Activated CD4-positive, alpha-beta memory T cell treated with anti-CD3 and anti-CD28 coated beads for 36 hours (primary cell): ENCODE data around the gene DRC3. TPM values are rescaled to one million over a fixed set of nuclear protein-coding genes. Genes with fewer than 3 reads are reported as not detected.

Experiments
- CTCF ChIA-PET: fragments of 350-600 bp; sonication (Branson Sonifier 250); formaldehyde crosslinking; loops from one replicate; lab custom pipeline; 2021; ENCODE audit warnings: antibody characterized with exemption, inconsistent platforms; lab: Charles Lee
- POLR2A ChIA-PET: fragments of 350-600 bp; sonication (Branson Sonifier 250); formaldehyde crosslinking; loops from one replicate; lab custom pipeline; 2021; ENCODE audit warnings: antibody characterized with exemption; lab: Charles Lee
- DNase-seq: peaks from one replicate; pipeline ENCODE4 v3.0.0-alpha.2; 2020
- H3K27ac Mint-ChIP-seq: one replicate; pipeline ENCODE4 v1.8.0; 2021; ENCODE audit warnings: mixed read lengths
- H3K27me3 Mint-ChIP-seq: one replicate; pipeline ENCODE4 v1.8.0; 2021; ENCODE audit warnings: mixed read lengths
- H3K36me3 Mint-ChIP-seq: one replicate; pipeline ENCODE4 v1.8.0; 2021; ENCODE audit warnings: mixed read lengths
- H3K4me1 Mint-ChIP-seq: one replicate; pipeline ENCODE4 v1.8.0; 2021; ENCODE audit warnings: low read depth, mixed read lengths
- H3K4me3 Mint-ChIP-seq: one replicate; pipeline ENCODE4 v1.8.0; 2021; ENCODE audit warnings: mild to moderate bottlenecking, mixed read lengths
- H3K9me3 Mint-ChIP-seq: one replicate; pipeline ENCODE4 v1.8.0; 2021; ENCODE audit warnings: mixed read lengths
- intact Hi-C: fragments of 100-400 bp; cut with micrococcal nuclease; formaldehyde crosslinking; loops from one replicate; pipeline ENCODE4 v1.15.1; 2023
- total RNA-seq, 2 experiments: library from RNA; stranded (reverse); gene quantifications; one replicate each; pipeline ENCODE4 v1.2.3, GENCODE V29; 2021

The DRC3 gene
- total RNA-seq, 2 experiments from 2014 or later: 0.34 to 0.52 TPM

GRCh38 chr17:18044609-18045008 lies 71.9 kb downstream of the DRC3 start:
- Mint-ChIP-seq H3K4me1 (peaks cover 22% of the 10 kb centered on the region), H3K4me3 (no peak overlapping the region), H3K9me3 (no peaks in the 10 kb centered on the region), H3K27me3 (no peaks in the 10 kb centered on the region), H3K27ac (no peak overlapping the region), H3K36me3 (no peaks in the 10 kb centered on the region)
- intact Hi-C loops: no loop called here
- CTCF ChIA-PET: no interaction called here
- DNase-seq: no peak
- POLR2A ChIA-PET: no interaction called here

GRCh38 chr17:18045691-18046350 lies 73.2 kb downstream of the DRC3 start:
- CTCF ChIA-PET: no interaction called here
- Mint-ChIP-seq H3K36me3 (no peaks in the 10 kb centered on the region), H3K4me3 (no peak overlapping the region), H3K27me3 (no peaks in the 10 kb centered on the region), H3K4me1 (peaks cover 13% of the 10 kb centered on the region), H3K9me3 (no peaks in the 10 kb centered on the region), H3K27ac (no peak overlapping the region)
- no peak for DNase-seq
- POLR2A ChIA-PET: no interaction called here
- intact Hi-C loops: no loop called here

DNA sequence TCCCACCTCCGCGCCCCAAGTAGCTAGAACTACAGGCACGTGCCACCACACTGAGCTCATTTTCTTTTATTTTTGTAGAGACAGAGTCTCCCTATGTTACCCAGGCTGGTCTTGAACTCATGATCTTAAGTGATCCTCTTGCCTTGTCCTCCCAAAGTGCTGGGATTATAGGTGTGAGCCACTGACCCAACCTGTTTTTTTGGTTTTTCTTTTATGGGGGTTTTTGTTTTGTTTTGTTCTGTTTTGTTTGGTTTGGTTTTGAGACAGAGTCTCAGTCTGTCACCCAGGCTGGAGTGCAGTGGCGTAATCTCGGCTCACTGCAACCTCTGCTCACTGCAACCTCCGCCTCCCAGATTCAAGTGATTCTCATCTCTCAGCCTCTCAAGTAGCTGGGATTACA lies 82.9 kb downstream of the DRC3 start:
- Mint-ChIP-seq H3K27me3 (no peaks in the 10 kb centered on the region), H3K9me3 (no peaks in the 10 kb centered on the region), H3K36me3 (peaks cover 3% of the 10 kb centered on the region)

GRCh38 chr17:18056214-18056613 lies 83.6 kb downstream of the DRC3 start:
- no peaks in the 10 kb centered on the region for H3K27me3 Mint-ChIP-seq
- H3K27ac Mint-ChIP-seq: no peak overlapping the region
- intact Hi-C loops: no loop called here
- peaks cover 3% of the 10 kb centered on the region for H3K36me3 Mint-ChIP-seq
- no peaks in the 10 kb centered on the region for H3K9me3 Mint-ChIP-seq
- no peak for DNase-seq
- ChIA-PET POLR2A (no interaction called here), CTCF (no interaction called here)
- no peak overlapping the region for H3K4me3 Mint-ChIP-seq
- no peaks in the 10 kb centered on the region for H3K4me1 Mint-ChIP-seq

More for the DNA sequence above, 82.9 kb downstream of the DRC3 start:
- H3K4me3 Mint-ChIP-seq: no peak overlapping the region
- H3K27ac Mint-ChIP-seq: no peak overlapping the region
- no peaks in the 10 kb centered on the region for H3K4me1 Mint-ChIP-seq
- intact Hi-C loops: no loop called here
- CTCF ChIA-PET: no interaction called here
- POLR2A ChIA-PET: no interaction called here
- no peak for DNase-seq

DNA sequence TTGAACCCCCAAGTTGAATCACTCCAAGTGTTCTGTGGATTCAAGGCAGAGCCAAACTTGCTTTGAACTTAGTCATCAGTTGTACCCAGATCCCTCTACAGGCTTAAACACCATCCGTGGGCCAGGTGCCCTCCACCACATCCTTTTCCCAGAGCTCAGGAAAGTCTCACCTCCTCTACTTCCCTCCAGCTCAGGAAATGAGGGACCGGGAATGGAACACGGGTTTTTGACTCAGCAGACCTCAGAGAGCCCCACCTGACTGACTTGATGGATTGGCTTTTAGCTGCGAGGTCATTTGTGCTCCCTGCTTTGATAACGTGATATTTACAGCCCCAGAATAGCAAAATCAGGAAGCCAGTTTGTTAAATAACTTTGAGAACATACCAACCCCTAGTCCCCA lies 86.6 kb downstream of the DRC3 start:
- ChIA-PET CTCF (no interaction called here), POLR2A (no interaction called here)
- intact Hi-C loops: no loop called here
- H3K9me3 Mint-ChIP-seq: no peaks in the 10 kb centered on the region
- H3K36me3 Mint-ChIP-seq: peaks cover 3% of the 10 kb centered on the region
- no peaks in the 10 kb centered on the region for H3K4me1 Mint-ChIP-seq
- DNase-seq: no peak
- H3K27ac Mint-ChIP-seq: no peak overlapping the region
- H3K4me3 Mint-ChIP-seq: no peak overlapping the region
- no peaks in the 10 kb centered on the region for H3K27me3 Mint-ChIP-seq

GRCh38 chr17:18064053-18064452 lies 91.4 kb downstream of the DRC3 start:
- ChIA-PET POLR2A (no interaction called here), CTCF (no interaction called here)
- intact Hi-C loops: no loop called here
- Mint-ChIP-seq H3K36me3 (peaks cover 5% of the 10 kb centered on the region), H3K27me3 (no peaks in the 10 kb centered on the region), H3K27ac (no peak overlapping the region), H3K9me3 (no peaks in the 10 kb centered on the region), H3K4me1 (no peaks in the 10 kb centered on the region), H3K4me3 (no peak overlapping the region)
- no peak for DNase-seq

DNA sequence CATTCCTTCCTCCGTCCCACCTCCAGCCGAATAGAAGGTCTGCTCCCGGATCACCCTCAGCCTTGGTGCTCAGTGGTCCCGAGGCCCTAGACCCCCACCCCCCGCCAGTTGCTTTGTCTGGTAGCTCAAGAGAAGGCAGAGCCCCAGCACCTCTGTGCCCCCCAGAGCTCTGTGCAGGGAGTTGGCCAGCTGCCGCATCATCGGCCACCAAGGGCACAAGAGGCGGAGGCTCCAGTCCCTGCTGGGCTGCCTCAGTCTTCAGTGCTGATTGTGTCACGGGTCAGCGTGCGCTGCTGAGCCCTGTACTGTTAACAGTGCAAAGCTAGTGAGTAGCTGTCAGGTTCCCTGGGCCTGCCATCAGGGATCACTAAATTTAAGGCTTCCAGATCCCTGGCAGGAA lies 92.9 kb downstream of the DRC3 start:
- ChIA-PET CTCF (no interaction called here), POLR2A (no interaction called here)
- Mint-ChIP-seq H3K27me3 (no peaks in the 10 kb centered on the region), H3K27ac (no peak overlapping the region), H3K9me3 (no peaks in the 10 kb centered on the region), H3K36me3 (peaks cover 5% of the 10 kb centered on the region), H3K4me1 (no peaks in the 10 kb centered on the region), H3K4me3 (no peak overlapping the region)
- no peak for DNase-seq
- intact Hi-C loops: no loop called here

Other genes with a start within 250 kb of the DRC3 start
- gene SREBF1, start 135.9 kb upstream of the DRC3 start, total RNA-seq: 100 to 1,000 TPM in 1 of 2 experiments, 10 to 100 TPM in 1; 93.7 to 106 TPM
- 10 to 100 TPM; 11.1 to 12.7 TPM for gene TOM1L2, start 462 bp upstream of the DRC3 start, total RNA-seq
- gene ATPAF2, start 66.3 kb downstream of the DRC3 start, total RNA-seq: 10 to 100 TPM; 27.5 to 30.0 TPM
- gene GID4, start 66.5 kb downstream of the DRC3 start, total RNA-seq: 1 to 10 TPM; 6.1 to 6.2 TPM
- gene DRG2, start 115.1 kb downstream of the DRC3 start, total RNA-seq: 10 to 100 TPM; 37.7 to 39.3 TPM
- 1 to 10 TPM in 1 of 2 experiments, under 1 TPM in 1; 0.78 to 1.3 TPM for gene MYO15A, start 135.9 kb downstream of the DRC3 start, total RNA-seq
- gene ALKBH5, start 211.0 kb downstream of the DRC3 start, total RNA-seq: 100 to 1,000 TPM; 122 to 127 TPM